Activated naive CD4-positive, alpha-beta T cell treated with Interleukin-2 at 50 U/mL for 16 hours (primary cell): ENCODE data around the gene IL15RA.
A peak's percentile ranks its signal among the peaks of the same experiment; 100 is the strongest.
"Not testable (repeated sequence)": the region's sequence is repeated elsewhere in the genome, so short reads cannot be mapped to it uniquely, and the experiment has no call there.

Source experiments
- DNase-seq: peaks from one replicate; pipeline ENCODE4 v3.0.0-alpha.2; 2020

The IL15RA gene

DNA sequence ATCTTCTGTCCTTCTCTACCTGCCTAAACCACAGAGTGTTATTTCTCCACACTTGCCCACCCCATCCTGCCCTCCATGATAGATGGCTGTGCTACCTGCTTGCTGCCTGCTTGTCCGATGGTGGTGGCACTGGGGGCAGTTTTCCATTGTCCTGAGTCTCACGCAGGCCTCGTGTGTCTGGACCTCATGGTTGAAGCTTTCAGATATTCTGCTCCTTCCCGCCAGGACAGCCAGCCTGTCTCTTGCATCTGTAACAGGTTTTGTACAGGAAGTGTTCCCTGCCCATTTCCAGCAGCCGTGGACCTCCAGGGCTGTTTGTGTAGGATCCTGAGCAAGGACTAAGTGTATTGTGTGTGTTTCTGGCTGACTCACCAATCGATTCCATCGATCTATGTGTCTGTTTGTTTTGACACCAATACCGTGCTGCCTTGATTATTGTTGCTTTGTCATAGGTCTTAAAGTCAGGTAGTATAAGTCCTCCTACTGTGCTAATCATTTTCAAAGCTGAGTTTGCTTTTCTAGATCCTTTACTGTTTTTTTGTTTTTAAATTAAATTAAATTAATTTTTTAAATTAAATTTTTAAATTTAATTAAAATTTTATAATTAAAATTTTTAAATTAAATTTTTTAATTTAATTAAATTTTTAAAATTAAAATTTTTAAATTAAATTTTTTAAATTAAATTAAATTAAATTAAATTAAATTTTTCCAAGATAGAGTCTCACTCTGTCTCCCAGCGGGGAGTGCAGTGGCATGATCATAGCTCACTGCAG, 8.5 kb downstream of the IL15RA start:
- no peak for DNase-seq

DNA sequence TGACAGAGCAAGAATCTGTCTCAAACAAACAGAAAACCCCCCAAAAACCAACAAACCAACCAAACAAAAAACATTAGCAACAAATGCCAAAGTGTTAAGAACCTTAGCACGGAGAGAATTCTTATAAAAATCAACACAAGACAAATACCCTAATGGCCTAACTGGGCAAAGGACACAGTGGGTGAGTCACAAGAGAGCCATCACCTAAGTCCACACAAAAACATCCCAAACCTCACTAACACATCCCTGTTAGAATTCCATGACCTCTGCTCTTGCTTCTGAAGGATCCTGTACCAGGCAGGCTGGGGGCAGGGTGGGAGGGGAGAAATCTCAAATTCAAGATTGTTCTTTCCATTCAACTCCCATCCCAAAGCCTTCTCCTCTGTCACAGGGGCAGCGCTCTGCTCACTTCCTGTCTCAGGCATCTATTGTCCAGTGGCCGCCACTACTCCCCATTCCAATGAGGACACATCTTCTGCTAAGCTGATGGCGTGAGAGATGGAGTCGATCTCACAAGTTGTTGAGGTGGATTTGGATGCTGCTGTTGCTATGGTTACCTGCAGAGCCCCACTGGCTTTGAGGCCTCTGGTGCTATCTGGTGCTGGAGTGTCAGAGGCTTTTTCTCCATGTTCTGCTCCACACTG, 9.2 kb downstream of the IL15RA start:
- no peak for DNase-seq

DNA sequence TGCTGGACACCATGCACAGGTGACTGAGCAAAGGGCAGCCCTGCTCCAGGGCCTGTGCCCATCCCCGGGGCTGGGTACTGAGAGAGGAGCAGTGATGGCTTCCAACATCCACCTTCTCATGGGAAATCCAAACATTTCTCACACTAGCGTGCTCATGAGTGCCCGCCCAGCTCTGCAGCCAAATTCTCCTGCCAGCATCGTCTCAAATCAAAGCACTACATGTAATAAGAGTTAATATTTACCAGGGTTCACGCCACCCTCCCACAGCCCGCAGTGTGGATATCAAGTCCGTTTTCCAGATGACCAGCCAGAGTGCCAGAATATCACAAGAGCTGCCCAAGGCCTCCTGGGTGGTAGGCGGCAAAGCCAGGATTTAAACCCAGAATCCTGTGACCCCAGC, 12.1 kb downstream of the IL15RA start:
- no peak for DNase-seq

DNA sequence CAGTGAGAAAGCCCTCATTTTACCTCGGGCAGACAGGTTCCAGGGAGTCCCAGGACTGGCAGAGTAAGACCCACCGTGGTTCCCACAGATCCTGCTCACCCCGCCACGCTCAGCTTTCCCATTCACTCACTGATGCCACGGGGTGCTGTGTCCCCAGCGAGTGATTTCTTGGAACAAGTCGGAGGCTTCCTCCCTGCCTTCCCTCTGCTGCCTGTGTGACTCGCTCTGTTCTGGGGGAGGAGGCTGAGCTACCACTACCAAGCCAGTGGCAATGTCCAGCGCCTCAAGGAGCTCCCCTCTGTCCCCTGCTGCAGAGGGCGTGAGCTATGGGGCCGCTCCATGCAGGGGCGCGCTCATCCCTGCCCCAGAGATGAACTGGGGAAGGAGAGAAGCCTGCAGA, 12.6 kb downstream of the IL15RA start:
- DNase-seq: no peak

DNA sequence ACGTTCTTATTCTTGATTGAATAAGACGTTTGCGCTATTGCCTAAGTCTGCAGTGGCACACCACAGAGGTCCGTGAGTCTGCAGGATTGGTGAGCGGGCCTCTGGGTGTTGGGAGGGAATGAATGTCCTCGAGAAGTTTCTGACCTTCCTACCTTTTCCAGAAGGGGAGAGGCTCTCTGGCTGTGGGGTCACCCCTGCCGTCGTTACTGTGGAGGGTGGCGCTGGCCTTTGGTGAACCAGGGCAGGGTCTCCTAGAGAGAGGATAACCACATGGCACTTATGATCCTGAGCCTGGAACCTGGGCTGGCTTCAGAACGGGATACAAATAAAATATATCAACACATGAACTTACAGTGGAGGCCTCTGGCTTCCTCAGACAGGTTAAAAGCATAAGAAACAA, 13.8 kb downstream of the IL15RA start:
- DNase-seq: no peak

DNA sequence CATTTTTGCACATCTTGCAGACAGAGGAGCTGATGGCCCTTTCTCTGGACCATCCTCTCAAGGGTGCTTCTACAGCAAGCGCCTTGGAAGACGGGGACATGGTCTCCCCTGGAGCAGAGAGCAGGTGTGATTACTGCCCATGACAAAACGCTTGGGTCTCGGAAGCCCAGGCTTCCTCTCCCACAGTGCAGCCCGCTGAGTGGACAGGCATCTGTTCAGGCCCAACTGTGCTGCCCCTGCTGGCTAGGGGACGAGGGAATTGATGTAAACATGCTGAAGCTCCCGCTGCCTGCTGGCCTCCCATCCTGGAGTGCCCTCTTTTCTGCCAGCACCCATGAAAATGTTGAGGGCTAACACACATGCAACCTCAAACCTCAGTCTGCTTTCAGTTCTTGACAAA, 14.3 kb downstream of the IL15RA start:
- DNase-seq: no peak

DNA sequence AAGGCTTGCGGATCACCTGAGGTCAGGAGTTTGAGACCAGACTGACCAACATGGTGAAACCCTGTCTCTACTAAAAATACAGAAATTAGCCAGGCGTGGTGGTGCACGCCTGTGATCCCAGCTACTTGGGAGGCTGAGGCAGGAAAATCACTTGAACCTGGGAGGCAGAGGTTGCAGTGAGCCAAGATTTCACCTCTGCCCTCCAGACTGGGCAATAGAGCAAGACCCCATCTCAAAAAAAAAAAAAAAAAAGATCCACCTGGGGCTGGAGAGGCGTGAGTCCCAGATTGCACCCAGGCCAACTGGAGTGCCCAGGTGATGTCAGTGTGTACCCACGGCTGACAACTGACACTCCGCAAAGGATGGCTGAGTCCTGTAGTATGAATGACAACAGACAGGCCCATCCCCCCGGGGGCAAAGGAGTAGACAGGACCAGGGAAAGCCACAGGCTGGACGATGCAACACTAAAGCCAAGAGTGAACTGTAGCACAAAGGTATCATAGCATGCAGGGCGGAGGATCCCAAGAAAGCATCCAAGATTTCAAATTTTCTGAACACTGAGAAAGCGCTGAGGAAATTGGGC, 14.9 kb downstream of the IL15RA start:
- DNase-seq: not testable (repeated sequence)

DNA sequence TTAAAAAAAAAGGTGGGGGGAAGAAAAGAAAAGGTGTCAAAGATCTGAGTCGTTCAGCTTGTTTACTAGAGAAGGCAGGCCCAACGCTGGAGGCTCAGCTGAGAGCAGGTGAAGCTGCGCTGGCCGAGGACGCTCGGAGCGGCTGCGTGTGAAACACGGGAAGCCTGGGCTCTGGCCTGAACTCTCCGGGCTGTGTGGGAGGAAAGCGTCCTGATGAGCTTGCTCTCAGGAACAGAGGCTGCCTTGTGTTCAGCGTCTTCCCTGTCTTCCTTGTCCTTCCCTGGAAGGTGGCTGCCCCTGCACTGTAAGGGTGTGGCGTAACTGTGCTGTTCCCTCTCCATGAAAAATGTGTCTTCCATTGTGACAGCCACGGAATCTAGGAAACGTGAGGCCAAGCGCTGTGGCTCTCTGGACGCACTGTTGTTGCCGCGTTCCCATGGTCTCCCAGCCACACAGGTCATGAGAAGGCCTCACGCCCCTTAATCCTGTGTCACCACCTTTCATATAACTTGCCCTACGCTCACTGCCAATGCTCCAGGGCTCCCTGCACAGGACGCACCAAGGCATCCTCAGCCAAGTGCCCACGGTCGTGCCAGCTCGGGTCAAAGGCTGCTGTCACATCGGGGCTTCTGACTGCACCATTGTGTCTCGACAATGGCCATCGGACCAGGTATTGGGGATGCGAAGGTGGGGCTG, 15.8 kb downstream of the IL15RA start:
- DNase-seq: no peak

DNA sequence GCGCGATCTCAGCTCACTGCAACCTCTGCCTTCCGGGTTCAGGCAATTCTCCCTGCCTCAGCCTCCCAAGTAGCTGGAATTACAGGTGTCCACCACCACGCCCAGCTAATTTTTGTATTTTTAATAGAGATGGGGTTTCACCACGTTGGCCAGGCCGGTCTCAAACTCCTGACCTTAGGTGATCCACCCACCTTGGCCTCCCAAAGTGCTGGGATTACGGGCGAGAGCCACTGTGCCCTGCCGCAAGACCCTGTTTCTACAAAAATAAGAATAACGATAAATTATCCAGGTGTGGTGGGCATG, 16.4 kb downstream of the IL15RA start:
- not testable (repeated sequence) for DNase-seq

DNA sequence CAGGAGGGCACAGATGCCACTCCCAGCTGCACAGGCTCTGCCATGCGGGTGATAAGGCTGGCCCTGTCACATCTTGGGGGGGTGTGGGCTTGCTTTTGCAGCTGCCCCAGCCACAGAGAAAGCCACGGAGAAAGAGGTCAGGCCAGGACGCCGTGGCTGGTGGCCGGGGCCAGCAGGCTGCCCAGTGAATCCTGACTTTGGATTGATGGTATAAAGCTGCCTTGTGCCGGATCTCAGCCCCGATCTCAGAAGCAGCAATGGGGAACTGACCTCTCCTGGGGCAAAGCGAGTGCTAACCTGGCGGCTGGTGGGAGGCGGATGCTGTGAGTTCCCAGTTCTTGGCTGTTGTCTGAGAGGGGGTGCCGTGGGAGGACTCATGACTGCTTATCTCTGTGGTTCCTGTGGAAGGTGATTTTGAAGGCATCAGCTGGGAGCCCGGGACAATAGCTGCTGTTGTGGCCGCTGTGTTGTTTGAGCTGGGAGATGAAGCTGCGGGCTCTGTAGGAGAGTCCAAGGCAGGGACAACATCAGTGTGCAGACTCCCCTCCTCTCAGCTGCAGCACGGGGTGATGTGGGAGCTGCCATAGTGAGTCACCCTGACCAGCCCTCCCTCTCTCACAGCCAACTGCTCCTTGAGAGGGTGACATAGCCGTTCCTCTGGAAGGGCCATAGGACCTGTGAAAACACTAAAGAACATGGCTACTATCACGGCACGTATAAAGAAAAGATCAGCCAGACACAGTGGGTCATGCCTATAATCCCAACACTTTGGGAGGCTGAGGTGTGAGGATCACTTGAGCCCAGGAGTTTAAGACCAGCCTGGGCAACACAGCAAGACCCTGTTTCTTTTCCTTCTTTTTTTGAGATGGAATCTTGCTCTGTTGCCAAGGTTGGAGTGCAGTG, 17.0 kb downstream of the IL15RA start:
- DNase-seq: no peak

DNA sequence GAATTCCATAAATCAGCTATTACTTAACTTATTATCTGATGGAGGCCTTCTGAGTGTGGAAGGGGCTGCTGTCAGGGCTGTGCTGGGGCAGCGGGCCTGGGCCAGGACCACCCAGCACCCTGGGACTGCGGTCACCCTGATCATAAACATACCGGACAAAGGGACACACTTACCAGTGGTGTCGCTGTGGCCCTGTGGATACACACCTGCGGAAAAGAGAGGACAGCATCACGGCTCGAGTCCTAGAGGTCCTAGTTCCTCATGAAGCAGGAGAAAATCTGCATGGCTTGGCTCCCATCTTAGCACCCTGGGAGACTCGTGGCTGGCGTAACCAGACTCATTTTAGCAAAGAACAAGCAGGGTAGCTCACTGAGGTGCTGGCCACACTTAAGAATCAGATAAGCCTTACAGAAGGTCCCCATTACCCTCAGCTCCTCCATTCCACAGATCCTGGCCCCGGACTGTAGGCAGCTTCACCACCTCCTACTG, 17.7 kb downstream of the IL15RA start:
- no peak for DNase-seq

DNA sequence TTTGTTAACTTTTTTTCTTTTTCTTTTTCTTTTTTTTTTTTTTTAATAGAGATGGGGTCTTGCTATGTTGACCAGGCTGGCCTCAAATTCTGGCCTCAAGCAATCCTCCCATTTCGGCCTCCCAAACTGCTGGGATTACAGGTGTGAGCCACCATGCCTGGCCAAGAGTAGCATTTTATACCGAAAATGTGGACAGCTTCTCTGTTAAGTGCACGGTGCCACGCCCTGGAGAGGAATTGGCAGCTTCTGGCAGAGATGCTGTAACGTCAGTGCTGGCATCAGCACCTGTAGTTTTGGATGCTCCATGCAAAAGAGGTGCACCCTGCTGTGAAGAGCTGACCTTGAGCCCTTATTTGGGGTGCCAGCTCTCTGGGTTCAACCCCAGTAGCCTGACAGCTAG, 18.2 kb downstream of the IL15RA start:
- DNase-seq: no peak

DNA sequence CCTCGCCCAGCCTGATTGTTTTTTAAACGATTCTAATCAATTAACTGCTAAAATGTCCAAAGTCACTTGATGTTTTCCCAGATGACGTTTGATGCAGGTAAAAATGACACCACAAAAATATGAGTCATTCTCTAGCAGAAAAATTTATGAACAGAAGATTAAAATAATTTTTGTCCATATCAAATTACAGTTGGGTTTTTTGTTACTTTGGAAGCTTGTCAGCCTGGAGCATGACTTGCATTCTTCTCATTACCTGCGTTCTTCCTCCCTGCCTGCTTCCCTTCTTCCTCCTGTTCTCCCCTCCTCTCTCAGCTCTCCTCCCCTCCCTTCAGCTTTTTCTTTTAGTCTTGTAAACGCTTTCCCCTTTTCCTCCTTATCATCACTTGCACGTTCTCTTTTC, 18.7 kb downstream of the IL15RA start:
- no peak for DNase-seq

DNA sequence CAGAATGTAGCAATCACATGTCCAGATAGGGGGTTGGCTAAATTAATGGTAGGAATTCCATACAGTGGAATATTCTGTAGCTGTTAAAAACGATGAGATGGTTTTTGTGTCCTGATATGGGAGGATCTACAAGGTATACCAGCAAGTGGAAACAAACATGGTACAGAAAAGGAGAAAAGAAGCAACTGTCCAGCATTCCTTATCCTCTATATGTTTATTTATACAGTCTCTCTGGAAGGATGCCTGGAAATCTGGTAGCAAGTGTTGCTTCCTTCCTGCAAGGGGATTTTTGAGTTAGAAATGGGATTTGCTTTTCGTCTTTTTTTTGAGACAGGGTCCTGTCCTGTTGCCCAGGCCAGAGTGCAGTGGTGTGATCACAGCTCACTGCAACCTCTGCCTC, 19.3 kb downstream of the IL15RA start:
- DNase-seq: no peak

DNA sequence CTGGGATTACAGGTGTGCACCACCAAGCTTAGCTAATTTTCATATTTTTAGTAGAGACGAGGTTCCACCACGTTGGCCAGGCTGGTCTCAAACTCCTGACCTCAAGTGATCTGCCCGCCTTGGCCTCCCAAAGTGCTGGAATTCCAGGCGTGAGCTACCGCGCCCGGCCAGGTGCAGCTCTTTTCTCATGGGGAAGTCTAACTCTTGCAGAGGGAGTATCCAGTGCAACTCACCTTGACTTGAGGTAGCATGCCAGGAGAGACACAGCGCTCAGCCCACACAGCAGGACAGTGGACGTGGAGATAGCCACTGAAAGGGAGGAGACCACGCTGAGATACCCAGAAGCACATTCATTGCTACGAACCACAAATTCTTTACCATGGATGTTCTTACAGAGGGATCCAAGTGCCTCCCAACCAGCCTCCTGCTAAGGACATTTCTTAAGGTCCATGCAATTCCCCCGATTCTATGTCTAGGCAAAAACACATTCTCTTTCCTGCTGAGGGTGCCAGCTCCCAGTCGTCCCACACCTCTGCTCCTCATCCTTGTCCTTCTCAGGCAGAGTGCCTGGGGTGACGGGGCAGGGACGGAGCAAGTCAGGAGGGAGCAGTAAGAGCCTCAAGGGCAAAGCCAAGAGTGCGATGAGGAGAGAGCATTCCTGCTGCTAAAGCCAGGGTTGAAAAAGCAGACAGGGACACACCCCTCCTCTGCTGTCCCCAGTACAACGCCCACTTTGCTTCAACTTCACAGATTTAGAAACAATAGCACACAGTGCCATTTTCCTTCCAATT, 21.0 kb downstream of the IL15RA start:
- no peak for DNase-seq

DNA sequence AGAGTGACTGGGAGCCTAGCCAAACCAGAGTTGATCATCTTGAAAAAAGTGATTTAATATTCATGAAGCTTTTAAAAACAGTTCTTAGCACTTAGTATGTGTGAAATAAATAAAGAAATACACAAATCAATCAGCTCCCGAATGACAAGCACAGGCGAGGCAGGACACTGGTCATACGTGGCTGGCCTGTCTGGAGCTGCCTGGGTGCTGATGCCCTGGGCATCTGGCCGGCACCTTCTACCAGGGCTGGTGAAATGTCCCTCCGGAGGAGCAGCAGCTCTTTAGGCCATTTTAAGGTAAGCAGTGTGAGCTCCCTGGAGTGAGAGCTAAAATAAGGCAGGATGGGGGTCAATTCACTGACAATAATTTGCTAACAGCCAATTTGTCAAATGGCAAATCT, 23.7 kb downstream of the IL15RA start:
- DNase-seq: no peak

DNA sequence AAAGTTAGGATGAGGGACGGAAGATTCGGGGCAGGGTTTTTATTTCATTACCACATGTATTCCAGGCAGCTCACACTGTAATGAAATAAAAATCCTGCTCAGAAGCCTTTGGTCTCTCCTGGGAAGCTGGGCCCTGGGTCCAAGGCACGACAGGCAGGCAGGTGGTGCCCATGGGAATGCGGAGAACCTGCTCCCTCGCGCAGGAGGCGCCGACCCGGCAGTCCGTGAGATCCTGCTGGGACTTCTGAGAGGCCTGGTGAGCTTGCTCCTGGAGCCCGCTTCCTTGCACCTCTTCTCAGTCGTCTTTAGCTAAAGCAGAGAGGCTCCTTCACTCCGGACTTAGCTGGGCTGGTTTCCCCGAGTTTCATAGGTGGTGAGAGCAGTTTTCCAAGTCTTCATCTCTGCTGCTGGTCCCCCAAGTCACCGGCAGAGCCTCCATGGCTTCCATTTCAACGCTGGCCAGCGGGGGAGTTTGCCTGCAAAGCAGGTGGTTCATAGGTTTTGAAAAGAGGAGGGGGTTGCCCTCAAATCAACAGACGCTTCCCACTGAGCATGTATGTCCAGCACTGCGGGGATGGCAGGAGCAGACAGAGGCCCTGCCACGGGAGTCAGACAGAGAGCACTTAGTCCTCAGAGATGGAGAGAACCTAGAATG, 24.5 kb downstream of the IL15RA start:
- no peak for DNase-seq

DNA sequence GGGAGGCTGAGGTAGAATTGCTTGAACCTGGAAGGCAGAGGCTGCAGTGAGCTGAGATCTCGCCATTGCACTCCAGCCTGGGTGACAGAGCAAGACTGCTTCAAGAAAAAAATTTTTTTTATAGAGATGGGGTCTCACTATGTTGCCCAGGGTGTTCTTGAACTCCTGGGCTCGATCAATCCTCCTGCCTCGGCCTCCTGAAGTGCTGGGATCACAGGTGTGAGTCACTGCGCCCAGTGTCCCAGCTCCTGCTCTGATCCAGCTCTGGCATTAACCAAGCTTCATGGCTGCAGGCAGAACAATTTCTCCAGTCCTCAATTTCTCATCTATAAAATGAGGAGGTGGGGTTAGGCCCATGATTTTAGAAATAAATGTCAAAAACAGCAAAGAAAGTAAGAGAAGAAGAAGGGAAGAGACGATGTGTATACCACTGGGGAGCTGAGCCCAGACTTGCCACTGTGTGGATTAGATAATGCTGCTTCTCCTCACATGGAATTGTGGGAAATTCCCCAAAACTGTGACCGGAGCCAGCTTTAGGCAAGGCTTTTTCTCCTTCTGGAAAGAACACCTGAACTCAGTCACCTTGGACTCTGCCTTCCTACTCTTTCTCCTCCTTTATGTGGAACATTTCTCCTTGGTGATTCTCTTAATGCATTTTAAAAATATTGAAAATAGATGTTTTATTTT, 25.5 kb downstream of the IL15RA start:
- no peak for DNase-seq

DNA sequence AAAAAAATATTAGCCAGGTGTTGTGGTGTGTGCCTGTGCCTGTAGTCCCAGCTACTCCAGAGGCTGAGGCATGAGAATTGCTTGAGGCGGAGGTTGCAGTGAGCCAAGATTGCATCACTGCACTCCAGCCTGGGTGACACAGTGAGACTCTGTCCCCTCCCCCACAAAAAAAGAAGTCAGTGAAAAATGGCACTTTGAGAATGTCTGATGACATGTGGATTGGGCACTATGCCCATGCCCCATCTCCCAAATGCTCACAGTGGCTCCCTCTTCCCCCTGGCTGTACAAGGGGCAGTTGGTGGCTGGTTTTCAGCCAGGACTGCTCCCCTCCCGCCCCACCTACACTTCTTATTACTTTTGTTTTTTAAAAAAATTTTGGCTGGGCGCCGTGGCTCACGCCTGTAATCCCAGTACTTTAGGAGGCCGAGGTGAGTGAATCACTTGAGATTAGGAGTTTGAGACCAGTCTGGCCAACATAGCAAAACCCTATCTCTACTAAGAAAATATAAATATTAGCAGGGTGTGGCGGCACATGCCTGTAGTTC, 26.1 kb downstream of the IL15RA start:
- DNase-seq: no peak

DNA sequence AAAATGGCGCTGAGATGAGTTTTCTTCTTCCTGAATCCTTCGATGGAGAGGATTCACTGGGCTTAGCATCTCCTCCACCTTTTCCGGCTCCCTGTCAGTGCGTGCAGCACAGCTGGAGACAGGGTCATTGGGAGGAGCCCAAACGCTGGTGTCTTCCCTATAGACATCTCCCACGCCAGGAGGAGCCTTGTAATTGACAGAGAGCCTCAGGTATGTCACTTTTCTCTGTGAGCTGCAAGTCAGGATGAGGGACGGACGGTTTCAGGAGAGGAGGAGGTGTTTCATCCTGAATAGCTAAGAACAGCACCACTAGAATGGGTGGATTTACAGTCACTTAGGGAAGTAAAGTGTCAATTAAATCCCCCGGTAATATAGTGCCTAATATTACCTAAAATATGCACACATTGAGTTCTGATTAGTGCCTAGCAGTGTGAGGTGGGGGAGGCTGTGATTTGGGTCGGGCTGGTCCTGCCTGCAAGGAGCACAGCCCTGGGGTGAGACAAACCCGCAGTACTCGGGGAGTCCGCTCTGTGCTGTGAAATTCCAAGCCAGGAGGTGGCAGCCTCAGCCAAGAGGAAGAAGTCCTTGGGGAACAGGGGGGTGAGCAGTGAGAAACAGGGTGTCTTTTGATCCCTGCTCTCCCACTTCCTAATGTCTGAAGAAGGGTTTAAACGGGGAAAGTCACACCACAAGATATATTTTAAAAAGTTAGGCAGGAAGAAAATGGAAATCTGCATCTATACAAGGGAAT, 28.2 kb downstream of the IL15RA start:
- DNase-seq: peak; percentile 36
